Measurements from ENCODE around the gene ODC1.

The ODC1 gene

DNA sequence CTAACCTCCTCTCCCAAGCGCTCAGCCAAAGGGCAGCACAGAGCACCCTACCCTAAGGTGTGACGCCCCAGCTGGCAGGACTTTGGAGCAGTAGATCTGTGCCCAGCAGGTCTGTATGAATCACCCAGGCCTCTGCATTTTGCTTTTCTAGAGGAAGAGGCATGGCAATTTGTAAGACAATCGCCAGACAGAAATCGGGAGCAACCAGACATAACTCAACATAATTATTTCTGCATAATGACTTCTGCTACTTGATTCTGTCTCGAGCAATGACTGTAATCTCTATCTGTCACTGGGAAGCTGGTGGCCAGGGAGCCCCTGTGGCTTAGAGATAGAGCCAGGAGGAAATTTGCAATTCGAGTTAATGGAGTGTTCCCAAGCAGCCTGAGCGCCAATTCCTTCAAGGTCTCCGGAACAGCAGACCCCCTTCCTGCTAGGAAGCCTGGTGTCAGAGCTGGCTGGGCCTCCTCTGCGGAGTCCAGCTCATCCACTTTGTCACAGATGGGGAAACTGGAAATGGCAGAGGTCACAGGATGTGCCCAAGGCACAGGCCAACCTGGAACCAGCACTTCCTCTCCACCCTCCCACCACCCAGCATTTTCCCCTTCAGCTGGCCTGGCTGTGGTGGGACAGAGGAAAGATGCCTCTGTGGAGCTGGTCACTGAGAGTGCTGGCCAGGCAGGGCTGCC, 55.0 kb downstream of the ODC1 start:
- DNase-seq (ENCODE audit: low read depth, low spot score), result no peak

DNA sequence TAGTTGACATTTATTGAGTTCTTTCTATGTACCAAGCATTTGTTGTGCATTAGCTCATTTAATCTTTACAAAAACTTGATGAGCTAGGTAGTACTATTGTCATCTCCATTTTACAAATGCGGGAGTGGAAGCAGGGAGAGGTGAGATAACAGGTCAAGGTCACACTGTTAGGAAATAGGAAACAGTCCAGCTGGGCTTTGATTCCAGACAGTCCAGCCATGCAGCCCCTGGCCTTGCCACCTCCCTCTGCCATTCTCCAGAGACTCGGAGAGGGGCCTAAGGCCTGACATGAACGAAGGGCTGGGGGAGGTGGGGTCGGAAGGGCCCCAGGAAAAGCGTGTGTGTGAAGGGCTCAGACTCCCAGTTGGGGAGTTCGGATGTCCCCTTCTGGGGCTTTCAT, 55.6 kb downstream of the ODC1 start:
- H3K4me3 ChIP-seq (ENCODE audit: low read length), result no peak overlapping the region

More for the DNA sequence above, 55.0 kb downstream of the ODC1 start:
- H3K4me3 ChIP-seq (ENCODE audit: low read length), result no peak overlapping the region

DNA sequence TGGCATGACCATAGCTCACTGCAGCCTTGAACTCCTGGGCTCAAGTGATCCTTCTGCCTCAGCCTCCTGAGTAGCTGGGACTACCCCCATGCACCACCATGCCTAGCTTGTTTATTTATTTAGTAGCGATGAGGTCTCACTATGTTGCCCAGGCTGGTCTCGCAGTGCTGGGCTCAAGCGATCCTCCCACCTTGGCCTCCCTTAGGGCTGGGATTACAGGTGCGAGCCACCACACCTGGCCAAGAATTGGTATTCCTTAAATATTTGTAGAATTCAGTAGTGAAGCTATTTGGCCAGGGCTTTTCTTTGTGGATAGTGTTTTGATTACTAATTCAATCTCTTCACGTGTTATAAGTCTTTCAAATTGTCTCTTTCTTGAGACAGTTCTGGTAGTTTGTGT, 56.0 kb downstream of the ODC1 start:
- no peak overlapping the region for H3K4me3 ChIP-seq (ENCODE audit: low read length)
- no peak for DNase-seq (ENCODE audit: low read depth, low spot score)

More for the DNA sequence above, 55.6 kb downstream of the ODC1 start:
- DNase-seq (ENCODE audit: low read depth, low spot score), result no peak

DNA sequence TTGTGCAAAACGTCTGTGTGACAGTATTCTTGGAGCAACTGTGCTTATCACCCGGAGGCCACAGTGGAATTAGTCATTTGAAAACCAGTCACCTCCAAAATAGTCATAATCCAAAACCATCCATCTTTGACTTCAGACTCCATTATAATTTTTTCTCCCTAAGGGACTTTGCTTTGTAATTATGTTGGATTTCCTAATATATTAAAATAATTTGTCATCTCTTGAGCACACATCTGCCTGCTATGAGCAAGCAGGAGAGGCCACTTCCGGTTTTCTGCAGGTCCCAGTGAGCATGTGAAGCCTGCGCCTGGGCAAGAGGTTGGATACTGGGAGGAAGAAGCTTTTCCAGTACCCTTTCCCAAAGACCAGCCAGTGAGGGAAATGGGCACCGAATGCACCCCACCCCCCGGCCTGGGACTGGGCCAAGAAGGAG, 57.7 kb downstream of the ODC1 start:
- H3K4me3 ChIP-seq (ENCODE audit: low read length), result no peak overlapping the region
- no peak for DNase-seq (ENCODE audit: low read depth, low spot score)

Data from Jurkat, Clone E6-1 (cell line).